Measurements from ENCODE around the gene UACA.

DNA sequence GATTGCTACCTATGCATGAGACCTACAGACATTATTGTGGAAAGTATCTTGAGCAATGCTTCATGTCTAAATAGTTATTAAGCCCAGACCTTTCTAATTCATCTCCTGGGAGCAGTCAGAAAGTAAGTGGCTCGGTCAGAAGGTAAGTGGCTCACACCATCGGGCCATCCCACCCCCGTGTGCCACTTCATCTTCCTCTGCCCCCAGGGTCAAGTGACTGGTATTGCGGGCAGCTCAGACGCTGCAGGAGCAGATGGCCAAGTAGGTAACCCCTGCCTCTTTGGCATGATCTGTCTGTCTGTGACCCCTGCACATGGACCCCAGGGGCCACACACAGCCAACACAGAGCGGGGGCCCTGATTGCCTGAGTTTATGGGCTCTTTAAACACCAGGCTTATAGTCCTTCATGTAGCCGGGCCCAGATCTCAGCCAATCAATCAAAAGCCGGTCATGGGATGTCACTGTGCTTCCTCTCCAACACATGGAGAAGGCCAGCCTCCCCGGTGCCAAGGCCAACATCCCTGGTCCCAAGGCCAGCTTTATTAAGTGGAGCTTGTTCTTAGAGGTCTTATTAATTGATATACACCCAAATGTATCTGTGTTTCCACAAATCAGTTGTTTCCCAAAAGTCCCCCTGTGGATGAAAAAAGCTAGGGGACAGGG, 47.7 kb upstream of the UACA start:
- no peak for TF ChIP-seq CTCF (IDR thresholded peaks at IDR 0.05)
- no peak for TF ChIP-seq POLR2AphosphoS5 (IDR thresholded peaks at IDR 0.05)
